Measurements from ENCODE around the gene SF3A1. TPM values are rescaled to one million over a fixed set of nuclear protein-coding genes. Genes with fewer than 3 reads are reported as not detected.
A peak's percentile ranks its signal among the peaks of the same experiment; 100 is the strongest.

Gene SF3A1
- total RNA-seq, 1 donor from 2014 or later = 157 TPM

DNA sequence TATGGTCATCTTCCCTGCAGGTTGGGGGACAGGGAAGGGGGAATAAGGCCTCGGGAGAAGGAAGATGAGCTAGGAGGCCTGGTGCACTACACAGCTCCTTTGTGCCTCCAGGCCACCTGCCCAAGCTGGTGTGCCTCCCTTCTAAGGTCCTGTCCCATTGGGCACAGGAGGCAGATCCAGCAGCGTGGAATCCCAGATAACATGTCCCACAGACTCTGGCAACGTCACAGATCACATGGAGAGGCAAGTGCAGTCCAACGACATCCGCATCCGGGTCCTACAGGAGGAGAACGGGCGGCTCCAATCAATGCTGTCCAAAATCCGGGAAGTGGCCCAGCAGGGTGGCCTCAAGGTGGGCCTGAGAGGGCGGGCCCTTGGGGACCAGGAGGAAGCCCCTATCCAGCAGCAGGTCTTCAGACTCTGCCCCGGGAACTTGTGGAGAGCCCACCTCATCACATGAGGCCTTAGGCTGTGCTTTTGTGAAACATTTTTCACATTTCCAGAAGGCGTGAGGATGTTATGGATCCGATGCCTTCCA, 18.7 kb upstream of the SF3A1 start:
- H3K36me3 Mint-ChIP-seq (ENCODE audit: unreplicated experiment) = no peaks in the 10 kb centered on the region
- peaks cover 10% of the 10 kb centered on the region for H3K27me3 Mint-ChIP-seq (ENCODE audit: unreplicated experiment)
- TF ChIP-seq, protein P1, sequence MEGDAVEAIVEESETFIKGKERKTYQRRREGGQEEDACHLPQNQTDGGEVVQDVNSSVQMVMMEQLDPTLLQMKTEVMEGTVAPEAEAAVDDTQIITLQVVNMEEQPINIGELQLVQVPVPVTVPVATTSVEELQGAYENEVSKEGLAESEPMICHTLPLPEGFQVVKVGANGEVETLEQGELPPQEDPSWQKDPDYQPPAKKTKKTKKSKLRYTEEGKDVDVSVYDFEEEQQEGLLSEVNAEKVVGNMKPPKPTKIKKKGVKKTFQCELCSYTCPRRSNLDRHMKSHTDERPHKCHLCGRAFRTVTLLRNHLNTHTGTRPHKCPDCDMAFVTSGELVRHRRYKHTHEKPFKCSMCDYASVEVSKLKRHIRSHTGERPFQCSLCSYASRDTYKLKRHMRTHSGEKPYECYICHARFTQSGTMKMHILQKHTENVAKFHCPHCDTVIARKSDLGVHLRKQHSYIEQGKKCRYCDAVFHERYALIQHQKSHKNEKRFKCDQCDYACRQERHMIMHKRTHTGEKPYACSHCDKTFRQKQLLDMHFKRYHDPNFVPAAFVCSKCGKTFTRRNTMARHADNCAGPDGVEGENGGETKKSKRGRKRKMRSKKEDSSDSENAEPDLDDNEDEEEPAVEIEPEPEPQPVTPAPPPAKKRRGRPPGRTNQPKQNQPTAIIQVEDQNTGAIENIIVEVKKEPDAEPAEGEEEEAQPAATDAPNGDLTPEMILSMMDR (IDR thresholded peaks at IDR 0.05; ENCODE audit: partially characterized antibody, unreplicated experiment) = no peak
- DNase-seq = no peak
- peaks cover 20% of the 10 kb centered on the region for H3K4me1 Mint-ChIP-seq (ENCODE audit: low read depth, unreplicated experiment)
- peaks cover 3% of the 10 kb centered on the region for H3K9me3 Mint-ChIP-seq (ENCODE audit: unreplicated experiment)
- H3K27ac Mint-ChIP-seq (ENCODE audit: unreplicated experiment) = no peak overlapping the region
- no peak overlapping the region for H3K4me3 Mint-ChIP-seq (ENCODE audit: unreplicated experiment)

- TF ChIP-seq, protein P1 (IDR thresholded peaks at IDR 0.05; ENCODE audit: partially characterized antibody, unreplicated experiment) = no peak
- no peak overlapping the region for H3K4me3 Mint-ChIP-seq (ENCODE audit: unreplicated experiment)
- H3K36me3 Mint-ChIP-seq (ENCODE audit: unreplicated experiment) = no peaks in the 10 kb centered on the region
- H3K4me1 Mint-ChIP-seq (ENCODE audit: low read depth, unreplicated experiment) = peaks cover 27% of the 10 kb centered on the region
- peaks cover 17% of the 10 kb centered on the region for H3K27me3 Mint-ChIP-seq (ENCODE audit: unreplicated experiment)
- H3K27ac Mint-ChIP-seq (ENCODE audit: unreplicated experiment) = no peak overlapping the region
- peak; percentile 35 for DNase-seq
- peaks cover 3% of the 10 kb centered on the region for H3K9me3 Mint-ChIP-seq (ENCODE audit: unreplicated experiment)
Measured at GRCh38 chr22:30373331-30374325, 16.9 kb upstream of the SF3A1 start.

GRCh38 chr22:30372915-30373314, 16.2 kb upstream of the SF3A1 start:
- H3K4me1 Mint-ChIP-seq (ENCODE audit: low read depth, unreplicated experiment) = peaks cover 27% of the 10 kb centered on the region
- H3K27me3 Mint-ChIP-seq (ENCODE audit: unreplicated experiment) = peaks cover 17% of the 10 kb centered on the region
- no peaks in the 10 kb centered on the region for H3K36me3 Mint-ChIP-seq (ENCODE audit: unreplicated experiment)
- H3K9me3 Mint-ChIP-seq (ENCODE audit: unreplicated experiment) = peaks cover 3% of the 10 kb centered on the region
- no peak overlapping the region for H3K4me3 Mint-ChIP-seq (ENCODE audit: unreplicated experiment)
- TF ChIP-seq, protein P1 (IDR thresholded peaks at IDR 0.05; ENCODE audit: partially characterized antibody, unreplicated experiment) = no peak
- no peak overlapping the region for H3K27ac Mint-ChIP-seq (ENCODE audit: unreplicated experiment)
- DNase-seq = no peak

DNA sequence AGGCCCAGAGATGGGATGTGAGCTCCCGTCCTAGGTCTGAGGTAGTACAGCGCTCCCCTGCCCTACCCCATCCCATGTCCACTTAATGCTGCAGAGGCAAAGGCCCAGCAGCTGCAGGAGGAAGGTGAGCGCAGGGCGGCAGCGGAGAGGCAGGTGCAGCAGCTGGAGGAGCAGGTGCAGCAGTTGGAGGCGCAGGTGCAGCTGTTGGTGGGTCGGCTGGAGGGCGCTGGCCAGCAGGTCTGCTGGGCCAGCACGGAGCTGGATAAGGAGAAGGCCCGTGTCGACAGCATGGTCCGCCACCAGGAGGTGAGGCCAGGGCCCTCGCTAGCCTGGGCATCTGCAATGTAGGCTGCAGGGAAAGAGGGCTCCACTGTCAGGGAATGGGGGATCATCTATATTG, 15.3 kb upstream of the SF3A1 start:
- TF ChIP-seq, protein P1 (IDR thresholded peaks at IDR 0.05; ENCODE audit: partially characterized antibody, unreplicated experiment) = no peak
- Mint-ChIP-seq H3K27me3 (ENCODE audit: unreplicated experiment) (peaks cover 17% of the 10 kb centered on the region), H3K9me3 (ENCODE audit: unreplicated experiment) (peaks cover 3% of the 10 kb centered on the region), H3K4me3 (ENCODE audit: unreplicated experiment) (no peak overlapping the region), H3K4me1 (ENCODE audit: low read depth, unreplicated experiment) (peaks cover 27% of the 10 kb centered on the region), H3K36me3 (ENCODE audit: unreplicated experiment) (no peaks in the 10 kb centered on the region), H3K27ac (ENCODE audit: unreplicated experiment) (no peak overlapping the region)
- DNase-seq = no peak

- no peak overlapping the region for H3K27ac Mint-ChIP-seq (ENCODE audit: unreplicated experiment)
- H3K9me3 Mint-ChIP-seq (ENCODE audit: unreplicated experiment) = peaks cover 3% of the 10 kb centered on the region
- H3K4me1 Mint-ChIP-seq (ENCODE audit: low read depth, unreplicated experiment) = peaks cover 27% of the 10 kb centered on the region
- peaks cover 4% of the 10 kb centered on the region for H3K36me3 Mint-ChIP-seq (ENCODE audit: unreplicated experiment)
- H3K27me3 Mint-ChIP-seq (ENCODE audit: unreplicated experiment) = peaks cover 17% of the 10 kb centered on the region
- TF ChIP-seq, protein P1 (IDR thresholded peaks at IDR 0.05; ENCODE audit: partially characterized antibody, unreplicated experiment) = no peak
- no peak for DNase-seq
- no peak overlapping the region for H3K4me3 Mint-ChIP-seq (ENCODE audit: unreplicated experiment)
Measured at GRCh38 chr22:30371321-30371720, 14.6 kb upstream of the SF3A1 start.
